Hepatocyte (in vitro differentiated cells): ENCODE results near the gene GOLGA7B.

ENCODE experiments used
- EZH2 ChIP-seq: fragments of 200-600 bp; sonication (generic); IDR thresholded peaks from 2 replicates; pipeline ENCODE4 v1.6.1; 2016; ENCODE audit warnings: antibody characterized with exemption, mild to moderate bottlenecking, borderline replicate concordance
- EZH2phosphoT487 ChIP-seq: fragments of 200-600 bp; sonication (generic); IDR thresholded peaks from one replicate; pipeline ENCODE4 v1.6.1; 2018; ENCODE audit warnings: antibody characterized with exemption, mild to moderate bottlenecking, low read depth, moderate library complexity; ENCODE audit not compliant: unreplicated experiment, severe bottlenecking
- TF ChIP-seq, protein P1 (sequence below): fragments of 200-600 bp; sonication (generic); IDR thresholded peaks from 2 replicates; pipeline ENCODE4 v1.5.1; 2016; ENCODE audit warnings: antibody characterized with exemption, mild to moderate bottlenecking; ENCODE audit not compliant: poor library complexity

DNA sequence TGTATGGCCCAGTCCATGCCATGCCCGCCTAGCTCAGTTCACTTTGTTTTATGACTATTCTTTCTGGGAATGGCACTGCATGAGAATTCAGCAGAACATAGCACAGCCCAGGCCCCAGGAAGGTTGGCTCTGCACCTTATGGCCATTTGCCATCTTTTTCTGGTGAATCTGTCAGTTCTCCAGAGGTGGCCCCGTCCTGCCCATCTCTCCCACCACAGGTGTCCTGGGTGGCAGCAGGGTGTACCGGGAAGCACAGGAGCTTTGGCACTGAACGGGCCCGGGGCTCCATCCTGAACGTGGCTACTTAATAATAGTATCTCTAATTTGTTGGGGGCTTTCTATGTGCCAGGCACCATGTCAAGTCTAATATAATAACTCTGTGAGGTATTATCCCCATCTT lies 24.7 kb downstream of the GOLGA7B start:
- TF ChIP-seq, protein P1, sequence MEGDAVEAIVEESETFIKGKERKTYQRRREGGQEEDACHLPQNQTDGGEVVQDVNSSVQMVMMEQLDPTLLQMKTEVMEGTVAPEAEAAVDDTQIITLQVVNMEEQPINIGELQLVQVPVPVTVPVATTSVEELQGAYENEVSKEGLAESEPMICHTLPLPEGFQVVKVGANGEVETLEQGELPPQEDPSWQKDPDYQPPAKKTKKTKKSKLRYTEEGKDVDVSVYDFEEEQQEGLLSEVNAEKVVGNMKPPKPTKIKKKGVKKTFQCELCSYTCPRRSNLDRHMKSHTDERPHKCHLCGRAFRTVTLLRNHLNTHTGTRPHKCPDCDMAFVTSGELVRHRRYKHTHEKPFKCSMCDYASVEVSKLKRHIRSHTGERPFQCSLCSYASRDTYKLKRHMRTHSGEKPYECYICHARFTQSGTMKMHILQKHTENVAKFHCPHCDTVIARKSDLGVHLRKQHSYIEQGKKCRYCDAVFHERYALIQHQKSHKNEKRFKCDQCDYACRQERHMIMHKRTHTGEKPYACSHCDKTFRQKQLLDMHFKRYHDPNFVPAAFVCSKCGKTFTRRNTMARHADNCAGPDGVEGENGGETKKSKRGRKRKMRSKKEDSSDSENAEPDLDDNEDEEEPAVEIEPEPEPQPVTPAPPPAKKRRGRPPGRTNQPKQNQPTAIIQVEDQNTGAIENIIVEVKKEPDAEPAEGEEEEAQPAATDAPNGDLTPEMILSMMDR: no peak
- TF ChIP-seq EZH2 (no peak), EZH2phosphoT487 (no peak)
